ENCODE results near the gene HAPSTR1.

The HAPSTR1 gene

GRCh38 chr16:9092978-9093344 lies 1.5 kb downstream of the HAPSTR1 start:
- no peak for TF ChIP-seq CTCF (conservative IDR thresholded peaks at IDR 0.05; ENCODE audit: low read length)
- no peak for TF ChIP-seq EZH2phosphoT487 (IDR thresholded peaks at IDR 0.05; ENCODE audit: borderline replicate concordance)
- Histone ChIP-seq H3K4me2 (ENCODE audit: low read depth, low read length, poor library complexity, severe bottlenecking) (peak overlapping the region; percentile 96), H3K4me1 (ENCODE audit: insufficient read depth, low read length, poor library complexity, severe bottlenecking) (peaks cover 16% of the 10 kb centered on the region), H3K79me2 (ENCODE audit: insufficient read depth, low read length) (peaks cover 63% of the 10 kb centered on the region), H2AFZ (ENCODE audit: low read length) (no peak overlapping the region), H4K20me1 (ENCODE audit: insufficient read depth, low read length, poor library complexity, severe bottlenecking) (peaks cover 50% of the 10 kb centered on the region), H3K4me3 (ENCODE audit: low read length, poor library complexity, severe bottlenecking) (peak overlapping the region; percentile 91), H3K27me3 (ENCODE audit: insufficient read depth, low read length, poor library complexity, severe bottlenecking) (no peaks in the 10 kb centered on the region), H3K9ac (ENCODE audit: low read depth, low read length, poor library complexity, severe bottlenecking) (peak overlapping the region; percentile 84), H3K9me2 (replicated peaks; ENCODE audit: low read depth, low read length) (no peaks in the 10 kb centered on the region), H3K36me3 (ENCODE audit: insufficient read depth, low read length) (no peaks in the 10 kb centered on the region), H3K9me3 (ENCODE audit: insufficient read depth, low read depth, low read length) (no peaks in the 10 kb centered on the region), H3F3A (ENCODE audit: low read depth) (no peaks in the 10 kb centered on the region)

- Histone ChIP-seq H3F3A (ENCODE audit: low read depth) (no peaks in the 10 kb centered on the region), H3K9me2 (replicated peaks; ENCODE audit: low read depth, low read length) (no peaks in the 10 kb centered on the region), H3K9ac (ENCODE audit: low read depth, low read length, poor library complexity, severe bottlenecking) (peak overlapping the region; percentile 84), H3K9me3 (ENCODE audit: insufficient read depth, low read depth, low read length) (no peaks in the 10 kb centered on the region), H4K20me1 (ENCODE audit: insufficient read depth, low read length, poor library complexity, severe bottlenecking) (peaks cover 62% of the 10 kb centered on the region), H3K4me2 (ENCODE audit: low read depth, low read length, poor library complexity, severe bottlenecking) (peak overlapping the region; percentile 96), H3K27me3 (ENCODE audit: insufficient read depth, low read length, poor library complexity, severe bottlenecking) (no peaks in the 10 kb centered on the region), H3K79me2 (ENCODE audit: insufficient read depth, low read length) (peaks cover 76% of the 10 kb centered on the region), H3K4me3 (ENCODE audit: low read length, poor library complexity, severe bottlenecking) (peak overlapping the region; percentile 91), H2AFZ (ENCODE audit: low read length) (no peak overlapping the region), H3K4me1 (ENCODE audit: insufficient read depth, low read length, poor library complexity, severe bottlenecking) (peaks cover 26% of the 10 kb centered on the region), H3K36me3 (ENCODE audit: insufficient read depth, low read length) (no peaks in the 10 kb centered on the region)
- TF ChIP-seq EZH2phosphoT487 (IDR thresholded peaks at IDR 0.05; ENCODE audit: borderline replicate concordance) (no peak), CTCF (conservative IDR thresholded peaks at IDR 0.05; ENCODE audit: low read length) (no peak)
These were observed 2.8 kb downstream of the HAPSTR1 start for GRCh38 chr16:9094011-9094846.

- peaks cover 68% of the 10 kb centered on the region for H4K20me1 ChIP-seq (ENCODE audit: insufficient read depth, low read length, poor library complexity, severe bottlenecking)
- H3F3A ChIP-seq (ENCODE audit: low read depth): no peaks in the 10 kb centered on the region
- H3K9me2 ChIP-seq (replicated peaks; ENCODE audit: low read depth, low read length): no peaks in the 10 kb centered on the region
- peak overlapping the region; percentile 91 for H3K4me3 ChIP-seq (ENCODE audit: low read length, poor library complexity, severe bottlenecking)
- no peaks in the 10 kb centered on the region for H3K27me3 ChIP-seq (ENCODE audit: insufficient read depth, low read length, poor library complexity, severe bottlenecking)
- peak overlapping the region; percentile 84 for H3K9ac ChIP-seq (ENCODE audit: low read depth, low read length, poor library complexity, severe bottlenecking)
- TF ChIP-seq EZH2phosphoT487 (IDR thresholded peaks at IDR 0.05; ENCODE audit: borderline replicate concordance) (no peak), CTCF (conservative IDR thresholded peaks at IDR 0.05; ENCODE audit: low read length) (no peak)
- peak overlapping the region; percentile 96 for H3K4me2 ChIP-seq (ENCODE audit: low read depth, low read length, poor library complexity, severe bottlenecking)
- H3K4me1 ChIP-seq (ENCODE audit: insufficient read depth, low read length, poor library complexity, severe bottlenecking): peaks cover 34% of the 10 kb centered on the region
- no peaks in the 10 kb centered on the region for H3K9me3 ChIP-seq (ENCODE audit: insufficient read depth, low read depth, low read length)
- H3K79me2 ChIP-seq (ENCODE audit: insufficient read depth, low read length): peaks cover 85% of the 10 kb centered on the region
- no peak overlapping the region for H2AFZ ChIP-seq (ENCODE audit: low read length)
- H3K36me3 ChIP-seq (ENCODE audit: insufficient read depth, low read length): no peaks in the 10 kb centered on the region
These were observed 3.7 kb downstream of the HAPSTR1 start for GRCh38 chr16:9095171-9095570.

All from Loucy (cell line).